Stimulated activated CD8-positive, alpha-beta memory T cell treated with anti-CD3 and anti-CD28 coated beads, Interleukin-4, amount 100 ng/mL, for 4 hours (primary cell): ENCODE data around the gene SHANK1.

Experiments used
- DNase-seq, 2 donors: peaks; one replicate each; pipeline ENCODE4 v3.0.0-alpha.2; 2020; ENCODE audit warnings: low read depth in 2 of 2, low spot score in 1 of 2

SHANK1 gene

GRCh38 chr19:50661766-50662650 is 57.6 kb downstream of the SHANK1 start:
- DNase-seq: no peak

- DNase-seq: no peak
These were observed 58.6 kb downstream of the SHANK1 start for GRCh38 chr19:50661023-50661422.

- DNase-seq: no peak
These were observed 59.6 kb downstream of the SHANK1 start for GRCh38 chr19:50660088-50660366.

GRCh38 chr19:50659318-50660087 is 60.1 kb downstream of the SHANK1 start:
- DNase-seq: no peak

GRCh38 chr19:50658441-50659317 is 60.9 kb downstream of the SHANK1 start:
- DNase-seq: peak in 1 of 2 donors; percentile 40

- DNase-seq: peak; percentile 63 to 75
These were observed 61.7 kb downstream of the SHANK1 start for GRCh38 chr19:50657712-50658440.

GRCh38 chr19:50657222-50657669 is 62.4 kb downstream of the SHANK1 start:
- no peak for DNase-seq

GRCh38 chr19:50654882-50655281 is 64.7 kb downstream of the SHANK1 start:
- DNase-seq: no peak

- DNase-seq: no peak
These were observed 66.9 kb downstream of the SHANK1 start for GRCh38 chr19:50652722-50653121.

GRCh38 chr19:50651174-50651573 is 68.4 kb downstream of the SHANK1 start:
- no peak for DNase-seq

- no peak for DNase-seq
These were observed 69.9 kb downstream of the SHANK1 start, which contains the start of gene C19orf81 for GRCh38 chr19:50649433-50650391. C19orf81 (plus strand) TSS chr19:50649445; CDS start chr19:50649445, 0 bp downstream.

- DNase-seq: no peak
These were observed 70.9 kb downstream of the SHANK1 start for GRCh38 chr19:50648659-50649058.

- no peak for DNase-seq
These were observed 71.6 kb downstream of the SHANK1 start for GRCh38 chr19:50647879-50648615.

GRCh38 chr19:50646074-50646807 is 73.4 kb downstream of the SHANK1 start:
- DNase-seq: no peak

- DNase-seq: no peak
These were observed 74.5 kb downstream of the SHANK1 start for GRCh38 chr19:50645107-50645506.

- no peak for DNase-seq
These were observed 75.2 kb downstream of the SHANK1 start for GRCh38 chr19:50644315-50644915.

- no peak for DNase-seq
These were observed 79.2 kb downstream of the SHANK1 start for GRCh38 chr19:50640368-50640767.
